ENCODE results near the gene SLC13A3. TPM values are rescaled to one million over a fixed set of nuclear protein-coding genes. Genes with fewer than 3 reads are reported as not detected.

The SLC13A3 gene
- total RNA-seq, 1 donor from 2014 or later: 0.66 TPM

- DNase-seq (ENCODE audit: low read depth): no peak
- Histone ChIP-seq H3K4me1 (ENCODE audit: insufficient read depth, low read length) (no peaks in the 10 kb centered on the region), H3K4me2 (ENCODE audit: low read length) (no peak overlapping the region), H3K27me3 (ENCODE audit: insufficient read depth, low read length) (no peaks in the 10 kb centered on the region), H3K79me2 (ENCODE audit: insufficient read depth, low read length) (no peaks in the 10 kb centered on the region), H3K9me3 (ENCODE audit: insufficient read depth, low read depth, low read length) (no peaks in the 10 kb centered on the region), H3K27ac (ENCODE audit: low read depth, low read length) (no peak overlapping the region), H3K4me3 (ENCODE audit: insufficient read depth, low read depth, low read length) (no peak overlapping the region), H3K36me3 (ENCODE audit: insufficient read depth, low read length) (no peaks in the 10 kb centered on the region), H2AFZ (ENCODE audit: low read depth, low read length) (no peak overlapping the region), H3K9ac (ENCODE audit: low read length) (no peak overlapping the region), H4K20me1 (ENCODE audit: insufficient read depth, low read length) (no peaks in the 10 kb centered on the region)
- TF ChIP-seq CTCF (IDR thresholded peaks at IDR 0.05; ENCODE audit: insufficient read depth, low read depth, low read length) (no peak), EZH2 (IDR thresholded peaks at IDR 0.05; ENCODE audit: insufficient read depth, low read length) (no peak)
- Mint-ChIP-seq H3K4me3 (ENCODE audit: unreplicated experiment) (no peak overlapping the region), H3K4me1 (ENCODE audit: low read depth, unreplicated experiment) (peaks cover 1% of the 10 kb centered on the region), H3K27ac (ENCODE audit: unreplicated experiment) (no peak overlapping the region), H3K27me3 (ENCODE audit: low read depth, unreplicated experiment) (peaks cover 15% of the 10 kb centered on the region), H3K9me3 (ENCODE audit: unreplicated experiment) (peaks cover 10% of the 10 kb centered on the region), H3K36me3 (ENCODE audit: low read depth, unreplicated experiment) (peaks cover 4% of the 10 kb centered on the region)
- no peak for FAIRE-seq
These were observed 11.7 kb downstream of the SLC13A3 start for GRCh38 chr20:46639587-46639986.

- Mint-ChIP-seq H3K36me3 (ENCODE audit: low read depth, unreplicated experiment) (peaks cover 4% of the 10 kb centered on the region), H3K27ac (ENCODE audit: unreplicated experiment) (no peak overlapping the region), H3K4me3 (ENCODE audit: unreplicated experiment) (no peak overlapping the region), H3K4me1 (ENCODE audit: low read depth, unreplicated experiment) (peaks cover 1% of the 10 kb centered on the region), H3K27me3 (ENCODE audit: low read depth, unreplicated experiment) (peaks cover 15% of the 10 kb centered on the region), H3K9me3 (ENCODE audit: unreplicated experiment) (peaks cover 12% of the 10 kb centered on the region)
- Histone ChIP-seq H3K36me3 (ENCODE audit: insufficient read depth, low read length) (no peaks in the 10 kb centered on the region), H3K27ac (ENCODE audit: low read depth, low read length) (no peak overlapping the region), H3K9ac (ENCODE audit: low read length) (no peak overlapping the region), H2AFZ (ENCODE audit: low read depth, low read length) (no peak overlapping the region), H3K79me2 (ENCODE audit: insufficient read depth, low read length) (no peaks in the 10 kb centered on the region), H4K20me1 (ENCODE audit: insufficient read depth, low read length) (no peaks in the 10 kb centered on the region), H3K9me3 (ENCODE audit: insufficient read depth, low read depth, low read length) (no peaks in the 10 kb centered on the region), H3K27me3 (ENCODE audit: insufficient read depth, low read length) (no peaks in the 10 kb centered on the region), H3K4me1 (ENCODE audit: insufficient read depth, low read length) (no peaks in the 10 kb centered on the region), H3K4me3 (ENCODE audit: insufficient read depth, low read depth, low read length) (no peak overlapping the region), H3K4me2 (ENCODE audit: low read length) (no peak overlapping the region)
- FAIRE-seq (no peak), DNase-seq (ENCODE audit: low read depth) (no peak)
- TF ChIP-seq CTCF (IDR thresholded peaks at IDR 0.05; ENCODE audit: insufficient read depth, low read depth, low read length): no peak
These were observed 12.4 kb downstream of the SLC13A3 start for GRCh38 chr20:46638898-46639274.

- no peak for DNase-seq (ENCODE audit: low read depth)
- no peak for TF ChIP-seq EZH2 (IDR thresholded peaks at IDR 0.05; ENCODE audit: insufficient read depth, low read length)
- no peak for TF ChIP-seq CTCF (IDR thresholded peaks at IDR 0.05; ENCODE audit: insufficient read depth, low read depth, low read length)
- no peak overlapping the region for H3K4me3 Mint-ChIP-seq (ENCODE audit: unreplicated experiment)
- H3K79me2 ChIP-seq (ENCODE audit: insufficient read depth, low read length): no peaks in the 10 kb centered on the region
- no peak overlapping the region for H3K27ac Mint-ChIP-seq (ENCODE audit: unreplicated experiment)
- no peak overlapping the region for H3K4me2 ChIP-seq (ENCODE audit: low read length)
- H3K9me3 ChIP-seq (ENCODE audit: insufficient read depth, low read depth, low read length): no peaks in the 10 kb centered on the region
- H2AFZ ChIP-seq (ENCODE audit: low read depth, low read length): no peak overlapping the region
- no peaks in the 10 kb centered on the region for H4K20me1 ChIP-seq (ENCODE audit: insufficient read depth, low read length)
- peaks cover 1% of the 10 kb centered on the region for H3K4me1 Mint-ChIP-seq (ENCODE audit: low read depth, unreplicated experiment)
- no peak overlapping the region for H3K4me3 ChIP-seq (ENCODE audit: insufficient read depth, low read depth, low read length)
- no peaks in the 10 kb centered on the region for H3K27me3 ChIP-seq (ENCODE audit: insufficient read depth, low read length)
- peaks cover 4% of the 10 kb centered on the region for H3K36me3 Mint-ChIP-seq (ENCODE audit: low read depth, unreplicated experiment)
- no peak overlapping the region for H3K27ac ChIP-seq (ENCODE audit: low read depth, low read length)
- no peaks in the 10 kb centered on the region for H3K4me1 ChIP-seq (ENCODE audit: insufficient read depth, low read length)
- no peak overlapping the region for H3K9ac ChIP-seq (ENCODE audit: low read length)
- H3K27me3 Mint-ChIP-seq (ENCODE audit: low read depth, unreplicated experiment): peaks cover 16% of the 10 kb centered on the region
- FAIRE-seq: no peak
- H3K36me3 ChIP-seq (ENCODE audit: insufficient read depth, low read length): no peaks in the 10 kb centered on the region
- peaks cover 12% of the 10 kb centered on the region for H3K9me3 Mint-ChIP-seq (ENCODE audit: unreplicated experiment)
These were observed 12.9 kb downstream of the SLC13A3 start for GRCh38 chr20:46638134-46638897.

Data from astrocyte (in vitro differentiated cells and primary cell).